Measurements from ENCODE around the gene JOSD1.

GRCh38 chr22:38733724-38734381 is 33.1 kb upstream of the JOSD1 start:
- TF ChIP-seq CTCF (IDR thresholded peaks at IDR 0.05) (no peak), POLR2A (IDR thresholded peaks at IDR 0.05) (no peak)
